ENCODE measurements around the gene MYH4.

GRCh38 chr17:10516638-10517037 is 47.3 kb upstream of the MYH4 start:
- no peak for TF ChIP-seq CTCF (IDR thresholded peaks at IDR 0.05; ENCODE audit: borderline replicate concordance, extremely low read depth, low read length, poor library complexity, severe bottlenecking)
- TF ChIP-seq EZH2 (IDR thresholded peaks at IDR 0.05; ENCODE audit: borderline replicate concordance, low read depth, low read length, severe bottlenecking) = no peak
